Measurements from ENCODE around the gene UNKL. TPM values are rescaled to one million over a fixed set of nuclear protein-coding genes. Genes with fewer than 3 reads are reported as not detected.

The UNKL gene
- total and polyA plus RNA-seq, 2 experiments from 2014 or later, result 6.1 to 13.0 TPM

DNA sequence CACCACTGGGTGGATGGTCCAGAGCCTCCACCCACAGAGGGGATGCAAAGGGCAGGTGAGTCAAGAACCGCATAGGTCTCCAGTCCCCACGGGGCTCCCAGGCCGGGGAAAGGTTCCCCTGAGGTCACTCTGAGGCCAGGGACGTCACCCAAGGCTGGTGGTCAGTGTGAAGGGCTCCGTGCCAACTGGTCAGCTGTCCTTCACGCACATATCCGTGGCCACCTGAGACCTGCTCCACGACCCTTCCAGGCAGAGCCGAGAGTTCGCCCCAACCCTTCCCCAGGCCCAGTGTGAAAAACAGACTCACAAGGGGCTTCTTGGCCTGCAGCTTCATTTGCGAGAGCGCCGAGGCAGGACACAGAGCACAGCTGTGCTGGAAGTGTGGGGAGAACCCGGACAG lies 65.6 kb downstream of the UNKL start:
- H3K27me3 ChIP-seq (replicated peaks; ENCODE audit: insufficient read depth), result no peaks in the 10 kb centered on the region
- in situ Hi-C loops (cut with MboI), result no loop called here
- DNase-seq, result no peak
- no peak overlapping the region for H3K9ac ChIP-seq
- no peaks in the 10 kb centered on the region for H3K9me3 ChIP-seq (ENCODE audit: low read depth)
- WGBS, 2 experiments (ENCODE audit: low coverage in 1 of 2, low lambda C conversion rate in 2 of 2, missing lambda C conversion rate in 2 of 2), result 74 to 82% methylated on average over 14 of the region's 14 CpGs
- no peak overlapping the region for H3K4me3 ChIP-seq
- no peaks in the 10 kb centered on the region for H4K20me1 ChIP-seq (ENCODE audit: insufficient read depth)
- peaks cover 42% of the 10 kb centered on the region for H3K79me2 ChIP-seq (ENCODE audit: insufficient read depth)
- no peaks in the 10 kb centered on the region for H3K9me2 ChIP-seq (ENCODE audit: insufficient read depth)
- H3K4me2 ChIP-seq (ENCODE audit: unreplicated experiment), result no peak overlapping the region
- peaks cover 7% of the 10 kb centered on the region; the same call in 1 of the 2 replicates for H3K4me1 ChIP-seq (ENCODE audit: insufficient read depth)
- no peak overlapping the region for H3K27ac ChIP-seq
- TF ChIP-seq EZH2 (IDR thresholded peaks at IDR 0.05; ENCODE audit: insufficient read depth, poor library complexity, severe bottlenecking), result no peak
- no peak for TF ChIP-seq EZH2phosphoT487 (IDR thresholded peaks at IDR 0.05; ENCODE audit: insufficient read depth, low read depth)
- no peaks in the 10 kb centered on the region; the same call in 1 of the 2 replicates for H3K36me3 ChIP-seq (ENCODE audit: low read depth)
- no peak overlapping the region for H2AFZ ChIP-seq
- H3F3A ChIP-seq (ENCODE audit: insufficient read depth), result no peaks in the 10 kb centered on the region

DNA sequence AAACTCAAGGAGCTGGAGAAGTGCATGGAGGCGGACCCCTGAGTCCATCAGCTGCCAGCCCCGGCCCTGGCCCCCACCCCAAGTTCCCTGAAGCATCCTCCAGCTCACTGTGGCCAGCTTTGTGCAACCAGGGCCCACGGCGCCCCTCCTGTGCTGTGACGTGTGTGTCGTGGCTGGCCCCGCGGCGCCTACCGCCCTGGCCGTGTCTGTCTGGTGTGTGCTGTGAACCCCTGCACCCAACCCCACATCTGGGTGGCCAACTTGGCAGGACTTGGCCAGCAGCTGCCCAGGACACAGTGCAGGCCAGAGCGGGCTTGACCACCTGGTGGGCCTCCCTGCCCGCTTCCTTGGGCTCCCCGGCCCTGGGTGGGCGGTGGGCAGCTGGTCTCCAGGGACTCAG lies 66.1 kb downstream of the UNKL start:
- Histone ChIP-seq H3K9me3 (ENCODE audit: low read depth) (no peaks in the 10 kb centered on the region), H3F3A (ENCODE audit: insufficient read depth) (no peaks in the 10 kb centered on the region), H3K9ac (no peak overlapping the region), H3K4me2 (ENCODE audit: unreplicated experiment) (no peak overlapping the region), H3K9me2 (ENCODE audit: insufficient read depth) (no peaks in the 10 kb centered on the region), H4K20me1 (ENCODE audit: insufficient read depth) (no peaks in the 10 kb centered on the region), H3K36me3 (ENCODE audit: low read depth) (no peaks in the 10 kb centered on the region; the same call in 1 of the 2 replicates), H3K4me3 (no peak overlapping the region), H3K4me1 (ENCODE audit: insufficient read depth) (peaks cover 7% of the 10 kb centered on the region; the same call in 1 of the 2 replicates), H2AFZ (no peak overlapping the region), H3K79me2 (ENCODE audit: insufficient read depth) (peaks cover 37% of the 10 kb centered on the region), H3K27me3 (replicated peaks; ENCODE audit: insufficient read depth) (no peaks in the 10 kb centered on the region), H3K27ac (no peak overlapping the region)
- no peak for TF ChIP-seq EZH2 (IDR thresholded peaks at IDR 0.05; ENCODE audit: insufficient read depth, poor library complexity, severe bottlenecking)
- TF ChIP-seq EZH2phosphoT487 (IDR thresholded peaks at IDR 0.05; ENCODE audit: insufficient read depth, low read depth), result no peak
- WGBS, 2 experiments (ENCODE audit: low coverage in 1 of 2, low lambda C conversion rate in 2 of 2, missing lambda C conversion rate in 2 of 2), result 96% methylated on average over 12 to 15 of the region's 15 CpGs
- DNase-seq, result no peak
- in situ Hi-C loops (cut with MboI), result no loop called here

DNA sequence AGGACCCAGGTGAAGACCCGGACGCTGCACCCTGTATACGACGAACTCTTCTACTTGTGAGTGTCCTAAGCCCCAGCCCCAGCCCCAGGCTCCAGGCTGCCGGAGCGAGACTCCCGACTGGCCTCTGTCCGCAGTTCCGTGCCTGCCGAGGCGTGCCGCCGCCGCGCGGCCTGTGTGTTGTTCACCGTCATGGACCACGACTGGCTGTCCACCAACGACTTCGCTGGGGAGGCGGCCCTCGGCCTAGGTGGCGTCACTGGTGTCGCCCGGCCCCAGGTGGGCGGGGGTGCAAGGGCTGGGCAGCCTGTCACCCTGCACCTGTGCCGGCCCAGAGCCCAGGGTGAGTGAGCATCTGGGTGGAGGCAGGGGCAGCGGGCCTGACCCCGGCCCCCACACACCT lies 66.5 kb downstream of the UNKL start:
- in situ Hi-C loops (cut with MboI), result no loop called here
- Histone ChIP-seq H3K9ac (no peak overlapping the region), H3K4me1 (ENCODE audit: insufficient read depth) (peaks cover 5% of the 10 kb centered on the region; the same call in 1 of the 2 replicates), H3K9me3 (ENCODE audit: low read depth) (no peaks in the 10 kb centered on the region), H3K4me2 (ENCODE audit: unreplicated experiment) (no peak overlapping the region), H3F3A (ENCODE audit: insufficient read depth) (no peaks in the 10 kb centered on the region), H3K36me3 (ENCODE audit: low read depth) (no peaks in the 10 kb centered on the region; the same call in 1 of the 2 replicates), H3K27me3 (replicated peaks; ENCODE audit: insufficient read depth) (no peaks in the 10 kb centered on the region), H3K79me2 (ENCODE audit: insufficient read depth) (peaks cover 33% of the 10 kb centered on the region), H3K27ac (no peak overlapping the region), H3K9me2 (ENCODE audit: insufficient read depth) (no peaks in the 10 kb centered on the region), H2AFZ (no peak overlapping the region), H4K20me1 (ENCODE audit: insufficient read depth) (no peaks in the 10 kb centered on the region), H3K4me3 (no peak overlapping the region)
- TF ChIP-seq EZH2phosphoT487 (IDR thresholded peaks at IDR 0.05; ENCODE audit: insufficient read depth, low read depth) (no peak), EZH2 (IDR thresholded peaks at IDR 0.05; ENCODE audit: insufficient read depth, poor library complexity, severe bottlenecking) (no peak)
- 91 to 92% methylated on average over 20 to 29 of the region's 29 CpGs for WGBS, 2 experiments (ENCODE audit: low coverage in 1 of 2, low lambda C conversion rate in 2 of 2, missing lambda C conversion rate in 2 of 2)
- DNase-seq, result no peak

DNA sequence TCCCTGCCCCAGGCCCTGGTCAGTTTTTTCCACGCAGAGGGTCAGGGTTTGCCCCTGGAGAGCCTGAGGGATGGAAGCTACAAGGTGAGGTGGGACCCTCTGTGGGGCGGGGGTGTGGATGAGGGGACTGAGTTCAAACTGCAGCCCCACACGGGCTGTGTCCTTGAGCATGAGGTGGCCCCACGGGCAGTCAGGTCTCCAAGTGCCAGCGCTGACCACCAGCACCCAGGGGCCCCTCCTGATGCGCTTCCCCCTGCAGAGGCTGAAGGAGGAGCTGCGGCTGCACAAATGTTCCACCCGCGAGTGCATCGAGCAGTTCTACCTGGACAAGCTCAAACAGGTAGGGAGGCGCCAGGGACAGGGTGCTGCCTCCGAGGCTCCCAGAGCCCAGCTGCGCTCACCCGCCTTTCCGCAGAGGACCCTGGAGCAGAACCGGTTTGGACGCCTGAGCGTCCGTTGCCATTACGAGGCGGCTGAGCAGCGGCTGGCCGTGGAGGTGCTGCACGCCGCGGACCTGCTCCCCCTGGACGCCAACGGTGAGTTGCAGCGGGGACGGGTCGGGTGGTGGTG lies 67.1 kb downstream of the UNKL start:
- H3K9me2 ChIP-seq (ENCODE audit: insufficient read depth), result no peaks in the 10 kb centered on the region
- H3K4me2 ChIP-seq (ENCODE audit: unreplicated experiment), result no peak overlapping the region
- 83 to 85% methylated on average over 26 to 31 of the region's 31 CpGs for WGBS, 2 experiments (ENCODE audit: low coverage in 1 of 2, low lambda C conversion rate in 2 of 2, missing lambda C conversion rate in 2 of 2)
- no peaks in the 10 kb centered on the region for H3K27me3 ChIP-seq (replicated peaks; ENCODE audit: insufficient read depth)
- no peak overlapping the region for H3K9ac ChIP-seq
- TF ChIP-seq EZH2phosphoT487 (IDR thresholded peaks at IDR 0.05; ENCODE audit: insufficient read depth, low read depth), result no peak
- TF ChIP-seq EZH2 (IDR thresholded peaks at IDR 0.05; ENCODE audit: insufficient read depth, poor library complexity, severe bottlenecking), result no peak
- in situ Hi-C loops (cut with MboI), result no loop called here
- H3K27ac ChIP-seq, result no peak overlapping the region
- no peaks in the 10 kb centered on the region for H3F3A ChIP-seq (ENCODE audit: insufficient read depth)
- no peaks in the 10 kb centered on the region for H3K4me1 ChIP-seq (ENCODE audit: insufficient read depth)
- peaks cover 27% of the 10 kb centered on the region for H3K79me2 ChIP-seq (ENCODE audit: insufficient read depth)
- H2AFZ ChIP-seq, result no peak overlapping the region
- no peaks in the 10 kb centered on the region for H4K20me1 ChIP-seq (ENCODE audit: insufficient read depth)
- H3K4me3 ChIP-seq, result no peak overlapping the region
- no peaks in the 10 kb centered on the region; the same call in 1 of the 2 replicates for H3K36me3 ChIP-seq (ENCODE audit: low read depth)
- H3K9me3 ChIP-seq (ENCODE audit: low read depth), result no peaks in the 10 kb centered on the region
- DNase-seq, result no peak

Measured in GM23248 (cell line).